ENCODE results near the gene CASKIN1. TPM values are rescaled to one million over a fixed set of nuclear protein-coding genes. Genes with fewer than 3 reads are reported as not detected.

The CASKIN1 gene
- polyA plus RNA-seq, 2 of the 4 experiments (the other 2 are of a cell fraction) = 0.27 to 0.87 TPM

GRCh38 chr16:2178321-2179106 lies 17.9 kb downstream of the CASKIN1 start (continued):
- TF ChIP-seq REST (IDR thresholded peaks at IDR 0.05) = no peak

- CTCF ChIA-PET = interaction anchor here (1.0 to 3.1 kb wide), 2 partner anchors 17 to 20 kb away, joined by 4 to 12 read pairs; no protein-coding TSS in a partner anchor
- H3K9me3 ChIP-seq = no peaks in the 10 kb centered on the region
- FAIRE-seq (no peak), DNase-seq (ENCODE audit: low read depth in 1 of 2, low spot score in 1 of 2) (no peak), ATAC-seq (no peak)
- H3K4me1 ChIP-seq = no peaks in the 10 kb centered on the region
- H3K4me2 ChIP-seq = no peak overlapping the region
- H3K27ac ChIP-seq = no peak overlapping the region
- WGBS (ENCODE audit: missing lambda C conversion rate) = 90% methylated on average over 19 of the region's 20 CpGs
- POLR2A ChIA-PET = interaction anchor here (2.1 kb wide), 1 partner anchor 22 kb away, joined by 9 read pairs; the partner anchor contains the start of gene TRAF7
- no peak for TF ChIP-seq CBX2 (IDR thresholded peaks at IDR 0.05; ENCODE audit: borderline replicate concordance, low read depth)
- no peak overlapping the region for H3K4me3 ChIP-seq
These were observed 18.8 kb downstream of the CASKIN1 start for GRCh38 chr16:2177561-2177960.

- Histone ChIP-seq H3K27ac (no peak overlapping the region), H3K4me2 (no peak overlapping the region), H3K4me3 (no peak overlapping the region), H3K9me3 (no peaks in the 10 kb centered on the region), H3K4me1 (no peaks in the 10 kb centered on the region)
- no peak for ATAC-seq
- ChIA-PET POLR2A (interaction anchor here (0.7 to 2.1 kb wide), 2 partner anchors 12 to 22 kb away, joined by 5 to 9 read pairs; partner anchors contain the start of gene TRAF7), CTCF (interaction anchor here (1.0 to 3.1 kb wide), 2 partner anchors 17 to 20 kb away, joined by 4 to 12 read pairs; no protein-coding TSS in a partner anchor)
- TF ChIP-seq RAD21 (conservative IDR thresholded peaks at IDR 0.05 in 1 of 2, IDR thresholded peaks at IDR 0.05 in 1 of 2) (no peak), NFE2L2 (conservative IDR thresholded peaks at IDR 0.05; ENCODE audit: low read length) (no peak), TP53 (CRISPR knock-in tag; IDR thresholded peaks at IDR 0.05) (no peak), KDM1A (IDR thresholded peaks at IDR 0.05; ENCODE audit: low read depth) (no peak), CBX8 (IDR thresholded peaks at IDR 0.05) (no peak), ZFP36 (IDR thresholded peaks at IDR 0.05; ENCODE audit: borderline replicate concordance, partially characterized antibody) (no peak), ZNF302 (CRISPR knock-in tag; IDR thresholded peaks at IDR 0.05) (no peak), EHF (CRISPR knock-in tag; IDR thresholded peaks at IDR 0.05) (no peak)
- WGBS (ENCODE audit: missing lambda C conversion rate) = 92% methylated on average over 18 of the region's 18 CpGs
- DNase-seq (ENCODE audit: low read depth in 1 of 2, low spot score in 1 of 2) = no peak
- no peak for FAIRE-seq
These were observed 19.3 kb downstream of the CASKIN1 start for GRCh38 chr16:2177101-2177500.

GRCh38 chr16:2176047-2176446 lies 20.4 kb downstream of the CASKIN1 start:
- WGBS (ENCODE audit: missing lambda C conversion rate) = 96% methylated on average over 17 of the region's 23 CpGs
- DNase-seq (ENCODE audit: low read depth in 1 of 2, low spot score in 1 of 2) (no peak), FAIRE-seq (no peak), ATAC-seq (no peak)
- no peak overlapping the region for H3K27ac ChIP-seq
- no peak overlapping the region for H3K4me2 ChIP-seq
- no peaks in the 10 kb centered on the region for H3K4me1 ChIP-seq
- POLR2A ChIA-PET = interaction anchor here (0.5 kb wide), 1 partner anchor 299 kb away, joined by 3 read pairs; no protein-coding TSS in a partner anchor
- no peaks in the 10 kb centered on the region for H3K9me3 ChIP-seq
- no peak overlapping the region for H3K4me3 ChIP-seq
- TF ChIP-seq HES2 (IDR thresholded peaks at IDR 0.05) = no peak
- TF ChIP-seq GATA3 (IDR thresholded peaks at IDR 0.05; ENCODE audit: borderline replicate concordance) = no peak
- no peak for TF ChIP-seq SREBF2 (IDR thresholded peaks at IDR 0.05)
- no peak for TF ChIP-seq KDM5A (IDR thresholded peaks at IDR 0.05)
- no peak for TF ChIP-seq NFE2L2 (conservative IDR thresholded peaks at IDR 0.05; ENCODE audit: low read length)
- TF ChIP-seq ZFP36 (IDR thresholded peaks at IDR 0.05; ENCODE audit: borderline replicate concordance, partially characterized antibody) = no peak
- no peak for TF ChIP-seq CTCF (IDR thresholded peaks at IDR 0.05)
- TF ChIP-seq MAFK (IDR thresholded peaks at IDR 0.05; ENCODE audit: partially characterized antibody) = no peak
- no peak for TF ChIP-seq POLR2A (IDR thresholded peaks at IDR 0.05; ENCODE audit: low read length)
- TF ChIP-seq TP53 (CRISPR knock-in tag; IDR thresholded peaks at IDR 0.05) = no peak
- no peak for TF ChIP-seq ATOH8 (CRISPR knock-in tag; IDR thresholded peaks at IDR 0.05; ENCODE audit: low read depth)
- CTCF ChIA-PET = interaction anchor here (0.7 to 3.1 kb wide), 3 partner anchors 18 to 172 kb away, joined by 3 to 12 read pairs (median 3); partner anchors contain the start of gene E4F1
